DOHH2 (cell line): ENCODE results near the gene C1GALT1.
"Not testable (repeated sequence)": the region's sequence is repeated elsewhere in the genome, so short reads cannot be mapped to it uniquely, and the experiment has no call there.

ENCODE experiments used
- H3F3A ChIP-seq: fragments of 200-600 bp; sonication (generic), shearing (Covaris generic); 2 replicates; pipeline ENCODE4 v1.6.0; 2016; ENCODE audit warnings: antibody characterized with exemption, mild to moderate bottlenecking; ENCODE audit not compliant: control insufficient read depth, insufficient read depth
- H3K27ac ChIP-seq: fragments of 200-600 bp; sonication (generic); 2 replicates; pipeline ENCODE4 v1.5.1; 2014; ENCODE audit warnings: low read depth, mild to moderate bottlenecking, low read length, moderate library complexity
- H3K27me3 ChIP-seq: fragments of 200-600 bp; sonication (generic); 2 replicates; pipeline ENCODE4 v1.6.1; 2014; ENCODE audit warnings: mild to moderate bottlenecking, low read length, mixed read lengths; ENCODE audit not compliant: control insufficient read depth
- H3K36me3 ChIP-seq: fragments of 200-600 bp; sonication (generic); 2 replicates; pipeline ENCODE4 v1.6.1; 2014; ENCODE audit warnings: mild to moderate bottlenecking, low read length, moderate library complexity, mixed read lengths; ENCODE audit not compliant: control insufficient read depth
- H3K4me1 ChIP-seq: fragments of 200-600 bp; sonication (generic); 2 replicates; pipeline ENCODE4 v1.6.1; 2014; ENCODE audit warnings: mild to moderate bottlenecking, low read length, mixed read lengths; ENCODE audit not compliant: control insufficient read depth
- H3K4me2 ChIP-seq: fragments of 200-600 bp; sonication (generic); 2 replicates; pipeline ENCODE4 v1.6.0; 2014; ENCODE audit warnings: mild to moderate bottlenecking, low read length, moderate library complexity
- H3K4me3 ChIP-seq: fragments of 200-600 bp; sonication (generic); 2 replicates; pipeline ENCODE4 v1.5.1; 2014; ENCODE audit warnings: mild to moderate bottlenecking, low read length, mixed read lengths
- H3K79me2 ChIP-seq: fragments of 200-600 bp; sonication (generic); 2 replicates; pipeline ENCODE4 v1.6.1; 2014; ENCODE audit warnings: mild to moderate bottlenecking, low read length, mixed read lengths; ENCODE audit not compliant: control insufficient read depth
- H3K9me2 ChIP-seq: fragments of 200-600 bp; sonication (generic); replicated peaks from 2 replicates; pipeline ENCODE4 v1.6.1; 2014; ENCODE audit warnings: mild to moderate bottlenecking, low read length, mixed read lengths; ENCODE audit not compliant: control insufficient read depth
- H3K9me3 ChIP-seq: fragments of 200-600 bp; sonication (generic); 2 replicates; pipeline ENCODE4 v1.6.1; 2014; ENCODE audit warnings: antibody characterized with exemption, low read length, mixed read lengths; ENCODE audit not compliant: control insufficient read depth, insufficient read depth
- H4K20me1 ChIP-seq: fragments of 200-600 bp; sonication (generic); 2 replicates; pipeline ENCODE4 v1.6.0; 2014; ENCODE audit warnings: low read depth, mild to moderate bottlenecking, antibody characterized with exemption, low read length, moderate library complexity; ENCODE audit not compliant: control insufficient read depth, insufficient read depth
- CTCF ChIP-seq: fragments of 200-600 bp; sonication (generic); IDR thresholded peaks from one replicate; pipeline ENCODE4 v1.5.1; 2014; ENCODE audit warnings: antibody characterized with exemption, mild to moderate bottlenecking, low read depth, low read length; ENCODE audit not compliant: poor library complexity, severe bottlenecking
- EZH2phosphoT487 ChIP-seq: fragments of 200-600 bp; sonication (generic); IDR thresholded peaks from 2 replicates; pipeline ENCODE4 v1.6.1; 2017; ENCODE audit warnings: borderline replicate concordance, mild to moderate bottlenecking, antibody characterized with exemption, low read length, moderate library complexity, mixed read lengths

Gene C1GALT1

GRCh38 chr7:7237201-7237977 is 55.0 kb downstream of the C1GALT1 start:
- no peak overlapping the region for H3K4me3 ChIP-seq
- no peaks in the 10 kb centered on the region for H3K27me3 ChIP-seq
- no peak overlapping the region for H3K27ac ChIP-seq
- H3F3A ChIP-seq: no peaks in the 10 kb centered on the region
- H4K20me1 ChIP-seq: no peaks in the 10 kb centered on the region
- H3K9me2 ChIP-seq: no peaks in the 10 kb centered on the region
- peaks cover 5% of the 10 kb centered on the region; the same call in 1 of the 2 replicates for H3K79me2 ChIP-seq
- no peak for TF ChIP-seq EZH2phosphoT487
- no peak for TF ChIP-seq CTCF
- H3K36me3 ChIP-seq: peaks cover 52% of the 10 kb centered on the region
- peaks cover 2% of the 10 kb centered on the region for H3K4me1 ChIP-seq
- H3K9me3 ChIP-seq: no peaks in the 10 kb centered on the region
- H3K4me2 ChIP-seq: no peak overlapping the region

GRCh38 chr7:7237978-7238267 is 55.6 kb downstream of the C1GALT1 start:
- no peak overlapping the region for H3K27ac ChIP-seq
- peaks cover 7% of the 10 kb centered on the region for H3K4me1 ChIP-seq
- H3F3A ChIP-seq: peaks cover 1% of the 10 kb centered on the region; the same call in 1 of the 2 replicates
- H3K9me2 ChIP-seq: no peaks in the 10 kb centered on the region
- H3K4me3 ChIP-seq: no peak overlapping the region
- H3K27me3 ChIP-seq: no peaks in the 10 kb centered on the region
- no peaks in the 10 kb centered on the region for H3K9me3 ChIP-seq
- TF ChIP-seq CTCF (no peak), EZH2phosphoT487 (no peak)
- no peak overlapping the region for H3K4me2 ChIP-seq
- H3K36me3 ChIP-seq: peaks cover 54% of the 10 kb centered on the region
- H3K79me2 ChIP-seq: peaks cover 5% of the 10 kb centered on the region; the same call in 1 of the 2 replicates
- no peaks in the 10 kb centered on the region for H4K20me1 ChIP-seq

GRCh38 chr7:7239346-7239745 is 57.0 kb downstream of the C1GALT1 start:
- H3F3A ChIP-seq: peaks cover 5% of the 10 kb centered on the region; the same call in 1 of the 2 replicates
- H3K27me3 ChIP-seq: no peaks in the 10 kb centered on the region
- no peak overlapping the region for H3K4me3 ChIP-seq
- no peaks in the 10 kb centered on the region for H4K20me1 ChIP-seq
- no peak overlapping the region for H3K4me2 ChIP-seq
- H3K9me3 ChIP-seq: no peaks in the 10 kb centered on the region
- peaks cover 21% of the 10 kb centered on the region for H3K4me1 ChIP-seq
- TF ChIP-seq EZH2phosphoT487: no peak
- peaks cover 65% of the 10 kb centered on the region for H3K36me3 ChIP-seq
- no peaks in the 10 kb centered on the region for H3K9me2 ChIP-seq
- no peak overlapping the region for H3K27ac ChIP-seq
- no peaks in the 10 kb centered on the region for H3K79me2 ChIP-seq

- Histone ChIP-seq H3K79me2 (no peaks in the 10 kb centered on the region), H3K36me3 (peaks cover 49% of the 10 kb centered on the region), H3K4me2 (peak overlapping the region; percentile 5), H4K20me1 (no peaks in the 10 kb centered on the region), H3K27ac (no peak overlapping the region), H3K9me3 (no peaks in the 10 kb centered on the region), H3K27me3 (no peaks in the 10 kb centered on the region), H3K4me3 (no peak overlapping the region), H3F3A (peaks cover 5% of the 10 kb centered on the region; the same call in 1 of the 2 replicates), H3K9me2 (no peaks in the 10 kb centered on the region), H3K4me1 (peaks cover 21% of the 10 kb centered on the region)
- no peak for TF ChIP-seq EZH2phosphoT487
- no peak for TF ChIP-seq CTCF
Measured at GRCh38 chr7:7242899-7243298, 60.6 kb downstream of the C1GALT1 start.

GRCh38 chr7:7245233-7245632 is 62.9 kb downstream of the C1GALT1 start:
- H3K27ac ChIP-seq, H3K9me2 ChIP-seq, H3K4me3 ChIP-seq, H3K4me2 ChIP-seq, H3K79me2 ChIP-seq, H3K27me3 ChIP-seq, H3F3A ChIP-seq, H3K9me3 ChIP-seq, H4K20me1 ChIP-seq: not testable (repeated sequence)
- peaks cover 21% of the 10 kb centered on the region for H3K4me1 ChIP-seq
- H3K36me3 ChIP-seq: peaks cover 28% of the 10 kb centered on the region
